Measurements from ENCODE around the gene CLDN19.

CLDN19 gene

GRCh38 chr1:42735056-42735455 is 5.0 kb downstream of the CLDN19 start:
- DNase-seq (ENCODE audit: low spot score) (no peak), ATAC-seq (ENCODE audit: low read depth) (no peak)
- H3K27ac ChIP-seq (ENCODE audit: poor library complexity, severe bottlenecking) = no peak overlapping the region
- no peaks in the 10 kb centered on the region for H3K4me1 ChIP-seq (ENCODE audit: insufficient read depth, poor library complexity, severe bottlenecking)
- no peak for TF ChIP-seq CTCF (IDR thresholded peaks at IDR 0.05; ENCODE audit: poor library complexity, severe bottlenecking)
- H3K9me3 ChIP-seq (ENCODE audit: severe bottlenecking) = no peaks in the 10 kb centered on the region
- H3K27me3 ChIP-seq (ENCODE audit: insufficient read depth, poor library complexity, severe bottlenecking) = no peaks in the 10 kb centered on the region
- H3K36me3 ChIP-seq (ENCODE audit: low read depth) = no peaks in the 10 kb centered on the region
- no peak overlapping the region for H3K4me3 ChIP-seq (ENCODE audit: severe bottlenecking)

GRCh38 chr1:42734201-42735035 is 5.6 kb downstream of the CLDN19 start:
- H3K9me3 ChIP-seq (ENCODE audit: severe bottlenecking) = no peaks in the 10 kb centered on the region
- no peak for TF ChIP-seq CTCF (IDR thresholded peaks at IDR 0.05; ENCODE audit: poor library complexity, severe bottlenecking)
- H3K36me3 ChIP-seq (ENCODE audit: low read depth) = no peaks in the 10 kb centered on the region
- ATAC-seq (ENCODE audit: low read depth) = no peak
- DNase-seq (ENCODE audit: low spot score) = no peak
- no peak overlapping the region for H3K4me3 ChIP-seq (ENCODE audit: severe bottlenecking)
- H3K27me3 ChIP-seq (ENCODE audit: insufficient read depth, poor library complexity, severe bottlenecking) = no peaks in the 10 kb centered on the region
- no peak overlapping the region for H3K27ac ChIP-seq (ENCODE audit: poor library complexity, severe bottlenecking)
- H3K4me1 ChIP-seq (ENCODE audit: insufficient read depth, poor library complexity, severe bottlenecking) = no peaks in the 10 kb centered on the region

- TF ChIP-seq CTCF (IDR thresholded peaks at IDR 0.05; ENCODE audit: poor library complexity, severe bottlenecking) = no peak
- H3K9me3 ChIP-seq (ENCODE audit: severe bottlenecking) = no peaks in the 10 kb centered on the region
- no peaks in the 10 kb centered on the region for H3K4me1 ChIP-seq (ENCODE audit: insufficient read depth, poor library complexity, severe bottlenecking)
- ATAC-seq (ENCODE audit: low read depth) = no peak
- H3K36me3 ChIP-seq (ENCODE audit: low read depth) = no peaks in the 10 kb centered on the region
- H3K27me3 ChIP-seq (ENCODE audit: insufficient read depth, poor library complexity, severe bottlenecking) = no peaks in the 10 kb centered on the region
- no peak overlapping the region for H3K4me3 ChIP-seq (ENCODE audit: severe bottlenecking)
- H3K27ac ChIP-seq (ENCODE audit: poor library complexity, severe bottlenecking) = no peak overlapping the region
- no peak for DNase-seq (ENCODE audit: low spot score)
Observed at GRCh38 chr1:42733415-42734200, 6.4 kb downstream of the CLDN19 start.

- no peak for ATAC-seq (ENCODE audit: low read depth)
- Histone ChIP-seq H3K9me3 (ENCODE audit: severe bottlenecking) (no peaks in the 10 kb centered on the region), H3K4me3 (ENCODE audit: severe bottlenecking) (no peak overlapping the region), H3K27me3 (ENCODE audit: insufficient read depth, poor library complexity, severe bottlenecking) (no peaks in the 10 kb centered on the region), H3K4me1 (ENCODE audit: insufficient read depth, poor library complexity, severe bottlenecking) (no peaks in the 10 kb centered on the region), H3K36me3 (ENCODE audit: low read depth) (no peaks in the 10 kb centered on the region), H3K27ac (ENCODE audit: poor library complexity, severe bottlenecking) (no peak overlapping the region)
- DNase-seq (ENCODE audit: low spot score) = no peak
- no peak for TF ChIP-seq CTCF (IDR thresholded peaks at IDR 0.05; ENCODE audit: poor library complexity, severe bottlenecking)
Observed at GRCh38 chr1:42732126-42732680, 7.8 kb downstream of the CLDN19 start.
